Activated CD4-positive, alpha-beta T cell treated with anti-CD3 and anti-CD28 coated beads, Interleukin-2, Interleukin-6, amounts not matched to agents 100 ng/mL and 50 ng/mL, durations not matched to agents 16 hours and 8 hours (primary cell): Measurements from ENCODE around the gene KRT82.

Experiments
- DNase-seq: peaks from one replicate; pipeline ENCODE4 v3.0.0-alpha.2; 2020

The KRT82 gene

GRCh38 chr12:52407918-52408317, 1.8 kb upstream of the KRT82 start:
- no peak for DNase-seq

DNA sequence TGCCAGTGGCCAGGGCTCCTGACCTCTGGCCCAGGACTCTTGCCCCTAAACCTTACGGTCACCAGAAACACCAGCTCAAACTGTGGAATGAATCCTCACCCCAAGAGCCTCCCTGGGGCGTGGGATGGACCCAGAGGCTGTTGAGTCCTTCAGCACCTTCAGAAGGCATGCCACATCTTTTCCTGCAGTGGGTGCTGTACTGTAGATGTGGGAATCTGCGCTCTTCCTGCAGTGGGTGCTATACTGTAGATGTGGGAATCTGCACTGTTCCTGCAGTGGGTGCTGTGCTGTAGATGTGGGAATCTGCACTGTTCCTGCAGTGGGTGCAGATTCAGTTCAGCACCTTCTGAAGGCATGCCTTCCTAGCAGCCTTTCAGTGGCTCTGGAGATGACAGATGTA, 1.2 kb downstream of the KRT82 start:
- no peak for DNase-seq

DNA sequence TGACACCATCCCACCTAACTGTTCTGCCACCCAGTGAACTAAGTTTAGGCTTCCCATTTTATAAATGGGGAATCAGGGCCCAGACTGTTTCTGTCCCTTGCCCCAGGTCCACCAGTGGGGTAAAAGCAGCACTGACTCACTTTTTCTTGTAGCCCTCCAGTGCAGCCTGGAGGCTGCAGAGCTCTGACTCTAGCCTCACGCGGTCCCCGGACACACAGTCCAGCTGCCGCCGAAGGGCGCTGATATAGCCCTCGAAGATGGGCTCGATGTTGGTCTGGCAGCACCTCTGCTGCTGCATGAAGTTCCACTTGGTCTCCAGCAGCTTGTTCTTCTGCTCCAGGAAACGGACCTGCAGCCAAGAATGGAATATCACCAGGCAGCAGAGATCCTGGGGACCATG, 2.6 kb downstream of the KRT82 start:
- DNase-seq = no peak

- no peak for DNase-seq
Observed at GRCh38 chr12:52402873-52403540, 3.1 kb downstream of the KRT82 start.

GRCh38 chr12:52402377-52402776, 3.8 kb downstream of the KRT82 start:
- no peak for DNase-seq

GRCh38 chr12:52401926-52402325, 4.2 kb downstream of the KRT82 start:
- DNase-seq = no peak

DNA sequence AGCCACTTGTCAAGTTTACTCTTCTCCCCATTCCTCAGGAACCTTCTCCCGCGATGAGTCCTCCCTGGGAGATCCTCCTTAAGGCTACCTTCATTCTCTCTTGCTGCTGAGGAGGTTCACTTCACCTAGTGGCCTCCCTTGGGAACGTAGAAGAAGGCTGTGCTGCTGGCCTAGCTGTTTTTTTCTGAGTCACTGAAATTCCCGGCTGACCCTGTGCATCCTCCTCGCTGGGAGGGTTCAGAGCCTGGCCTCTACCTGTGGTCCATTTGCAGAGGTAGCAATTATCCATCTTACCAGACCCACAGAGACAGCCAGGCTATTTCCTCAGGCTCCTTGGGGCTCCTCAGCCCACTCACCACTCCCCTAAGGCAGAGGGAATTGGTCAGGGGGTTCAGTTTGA, 4.6 kb downstream of the KRT82 start:
- no peak for DNase-seq

DNA sequence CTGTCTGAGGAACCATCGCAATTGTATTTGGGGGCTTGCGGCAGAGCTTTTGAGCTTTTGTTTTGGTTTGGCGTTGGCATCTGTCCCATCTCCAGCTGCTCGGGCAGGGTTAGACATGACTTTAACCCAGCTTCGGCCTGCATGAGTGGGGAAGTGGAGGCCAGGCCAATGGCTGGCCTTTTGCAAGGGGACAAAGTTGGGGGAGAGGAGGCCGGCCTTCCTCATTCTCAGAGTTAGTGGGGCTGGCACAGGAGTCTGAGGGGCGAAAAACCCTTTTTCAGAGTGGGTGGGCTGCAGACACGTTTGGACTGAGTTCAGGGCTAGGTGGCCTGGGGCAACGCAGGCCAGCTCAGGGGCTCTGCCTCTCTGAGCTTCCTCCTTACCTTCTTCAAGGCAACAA, 5.2 kb downstream of the KRT82 start:
- no peak for DNase-seq

DNA sequence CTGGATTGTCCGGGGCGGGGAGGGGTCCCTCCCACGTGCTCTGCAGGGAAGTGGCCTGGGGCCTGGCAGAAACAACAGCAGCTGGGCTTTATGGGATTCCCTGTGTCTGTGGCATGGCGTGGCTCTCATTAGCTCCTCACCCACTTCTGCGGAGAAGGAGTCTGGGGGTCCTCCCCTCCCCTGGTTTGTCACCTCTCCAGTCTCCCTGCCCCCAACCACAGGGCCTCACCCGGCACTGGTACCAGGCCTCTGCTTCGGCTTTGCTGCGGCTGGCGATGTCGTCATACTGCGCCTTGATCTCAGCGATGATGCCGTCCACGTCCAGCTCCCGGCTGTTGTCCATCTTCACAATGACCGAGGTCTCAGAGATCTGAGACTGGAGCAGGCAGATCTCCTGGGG, 6.4 kb downstream of the KRT82 start:
- DNase-seq = no peak

- no peak for DNase-seq
Observed at GRCh38 chr12:52398176-52398575, 8.0 kb downstream of the KRT82 start.

- DNase-seq = no peak
Observed at GRCh38 chr12:52396656-52397055, 9.5 kb downstream of the KRT82 start.

DNA sequence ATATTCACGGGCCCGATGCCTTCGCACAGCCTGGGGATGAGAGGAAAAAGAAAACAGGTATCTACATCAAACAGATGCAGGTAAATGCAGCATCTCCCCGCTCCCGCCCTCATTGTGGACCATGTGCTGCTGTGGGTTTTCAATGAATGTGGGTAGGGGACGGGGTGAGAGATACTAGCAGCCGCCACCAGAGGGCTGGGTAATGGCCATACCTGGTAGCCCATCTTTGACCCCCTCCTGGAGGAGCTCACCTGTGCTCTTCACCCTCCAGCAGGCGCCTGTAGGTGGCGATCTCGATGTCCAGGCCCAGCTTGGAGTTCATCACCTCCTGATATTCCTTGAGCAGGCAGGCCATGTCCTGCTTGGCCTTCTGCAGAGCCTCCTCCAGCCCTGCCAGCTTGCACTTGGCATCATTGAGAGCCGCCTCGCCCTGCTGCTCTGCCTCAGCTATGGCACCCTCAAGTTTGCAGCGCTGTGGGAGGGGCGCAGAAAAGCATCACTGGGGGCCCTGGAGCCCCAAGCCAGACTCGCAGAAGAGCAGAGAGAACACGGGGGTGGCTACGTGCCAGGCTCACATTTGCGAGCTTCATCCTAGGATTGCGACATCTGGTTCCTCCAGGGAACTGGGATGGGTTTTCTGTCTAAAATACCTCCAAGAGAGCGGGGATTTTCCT, 10.2 kb downstream of the KRT82 start:
- peak; percentile 9 for DNase-seq

DNA sequence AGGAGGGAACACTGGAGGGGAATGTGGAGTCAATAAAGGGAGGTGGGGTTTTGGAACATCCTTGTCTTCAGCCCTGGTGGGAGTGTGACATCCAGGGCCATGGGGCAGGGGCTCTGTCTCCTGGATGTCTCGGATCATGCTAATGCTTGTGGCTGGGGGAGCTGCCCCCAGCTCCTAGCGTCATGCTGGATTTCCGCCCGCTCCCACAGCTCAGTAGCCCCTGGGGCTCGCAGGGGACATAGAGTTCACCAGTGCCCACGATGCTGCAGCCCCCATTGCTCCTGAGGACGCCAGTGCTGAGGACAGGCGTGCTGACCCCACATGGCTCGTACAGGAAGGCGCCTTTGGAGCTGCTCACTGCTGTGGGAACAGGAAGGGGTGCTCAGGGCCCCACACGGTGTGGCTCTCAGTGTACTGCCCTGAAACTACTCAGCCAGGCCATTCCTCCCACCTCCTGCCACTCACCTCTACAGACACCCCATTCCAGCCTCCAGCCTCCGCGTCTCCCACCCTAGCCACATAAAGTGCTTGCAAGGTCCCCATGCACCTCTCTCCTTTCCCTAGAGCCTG, 11.2 kb downstream of the KRT82 start:
- DNase-seq = no peak

GRCh38 chr12:52392465-52393007, 13.6 kb downstream of the KRT82 start:
- DNase-seq = no peak

GRCh38 chr12:52391618-52392002, 14.5 kb downstream of the KRT82 start:
- no peak for DNase-seq

- DNase-seq = no peak
Observed at GRCh38 chr12:52390739-52391617, 15.2 kb downstream of the KRT82 start.

DNA sequence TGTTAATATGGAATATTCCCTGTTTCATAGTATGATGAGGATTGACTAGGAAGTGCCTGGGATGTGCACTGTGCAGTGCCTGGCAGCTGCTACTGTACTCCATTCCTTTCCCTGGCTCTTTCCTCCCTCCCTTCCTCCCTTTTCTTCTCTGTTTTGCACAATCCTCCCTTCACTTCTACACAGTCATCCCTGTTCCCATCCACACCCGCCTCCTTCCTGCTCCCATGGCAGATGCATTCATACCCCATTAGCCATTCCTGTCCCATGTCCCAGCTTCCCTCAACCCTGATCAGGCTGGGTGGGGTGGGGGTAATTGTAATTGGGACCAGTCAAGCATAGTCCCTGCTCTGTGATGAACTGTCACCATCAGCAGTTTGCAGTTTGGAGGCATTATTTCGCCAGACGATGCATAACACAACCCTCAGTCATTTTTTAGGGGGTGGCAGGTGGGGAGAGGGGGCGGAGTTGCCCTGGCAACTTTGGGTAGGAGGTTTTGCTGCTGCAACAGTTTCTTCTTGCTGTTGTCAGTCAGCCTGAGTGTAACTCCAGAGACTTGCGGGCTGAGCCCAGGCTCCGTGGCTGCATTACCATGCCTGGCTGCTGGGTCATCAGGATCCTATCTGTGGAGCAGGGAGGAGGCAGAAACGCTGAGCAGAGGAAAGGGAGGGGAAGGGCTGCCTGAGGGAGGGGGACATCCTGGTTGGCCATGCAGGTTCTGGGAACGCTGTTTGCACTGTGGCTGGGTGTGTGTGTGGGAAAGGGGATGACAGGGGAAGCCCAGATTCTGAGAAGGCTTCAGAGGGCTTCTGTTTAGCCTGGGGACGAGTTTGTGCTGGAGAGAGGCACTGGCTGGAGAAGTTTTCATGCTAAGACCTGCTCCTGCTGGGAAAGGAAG, 16.6 kb downstream of the KRT82 start:
- DNase-seq = no peak

DNA sequence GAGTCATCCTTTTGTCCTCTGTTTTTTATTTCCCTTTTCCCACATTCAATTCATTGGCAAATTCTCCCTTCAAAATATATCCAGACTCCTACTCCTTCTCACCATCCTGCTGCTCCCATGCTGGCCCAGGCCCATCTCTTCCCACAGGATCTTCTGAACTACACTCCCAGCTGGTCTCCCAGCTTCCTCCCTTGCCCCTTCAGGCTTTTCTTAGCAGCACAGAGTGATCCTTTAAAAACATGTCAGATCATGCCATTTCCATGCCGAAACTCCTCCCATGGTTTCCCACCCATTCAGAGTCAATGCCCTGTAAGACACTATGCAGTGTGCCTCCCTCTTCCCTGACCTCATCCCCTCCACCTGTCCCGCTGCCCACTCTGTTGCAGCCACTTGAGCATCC, 18.3 kb downstream of the KRT82 start:
- DNase-seq = no peak

- no peak for DNase-seq
Observed at GRCh38 chr12:52385226-52385702, 20.9 kb downstream of the KRT82 start, which contains the start of gene KRT84. KRT84 (minus strand) TSS chr12:52385652; CDS start chr12:52385585, 67 bp downstream.

- no peak for DNase-seq
Observed at GRCh38 chr12:52383331-52383730, 22.8 kb downstream of the KRT82 start.

DNA sequence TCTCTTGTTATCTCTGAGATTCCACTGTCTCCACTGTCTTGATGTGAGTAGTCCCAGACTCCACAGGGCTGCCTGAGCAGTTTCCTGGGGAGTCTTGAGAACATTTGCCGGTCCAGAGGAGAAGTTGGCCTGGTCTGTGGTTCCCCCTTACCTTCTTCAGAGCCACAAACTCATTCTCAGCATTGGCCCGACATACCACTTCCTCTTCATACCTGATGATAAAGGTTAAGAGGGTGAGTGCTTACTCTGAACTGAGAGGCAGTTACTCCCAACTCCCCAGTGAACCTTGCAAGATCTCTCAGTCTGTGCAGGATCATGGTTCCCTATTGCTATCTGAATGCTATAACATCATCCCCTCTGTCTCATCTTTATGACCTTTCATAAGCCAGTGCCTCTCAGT, 23.3 kb downstream of the KRT82 start:
- no peak for DNase-seq

- no peak for DNase-seq
Observed at GRCh38 chr12:52381206-52381605, 24.9 kb downstream of the KRT82 start.
